Measurements from ENCODE around the gene MAN1B1.

- TF ChIP-seq CTCF (conservative IDR thresholded peaks at IDR 0.05 in 1 of 2, IDR thresholded peaks at IDR 0.05 in 1 of 2; ENCODE audit: low read depth in 1 of 2, low read length in 2 of 2): no peak
- no peak for TF ChIP-seq EZH2 (IDR thresholded peaks at IDR 0.05; ENCODE audit: low read length, missing control alignments)
These were observed 21.3 kb upstream of the MAN1B1 start for GRCh38 chr9:137065336-137065967.

All from fibroblast of lung (primary cell).